ENCODE data around the gene PKIB. TPM values are rescaled to one million over a fixed set of nuclear protein-coding genes. Genes with fewer than 3 reads are reported as not detected.
"Not testable (repeated sequence)": the region's sequence is repeated elsewhere in the genome, so short reads cannot be mapped to it uniquely, and the experiment has no call there.

Gene PKIB
- total RNA-seq, 2 donors from 2014 or later = 46.0 to 56.1 TPM

- Mint-ChIP-seq H3K4me3 (no peak overlapping the region), H3K27me3 (ENCODE audit: insufficient read depth) (peaks cover 42% of the 10 kb centered on the region), H3K27ac (no peak overlapping the region), H3K36me3 (ENCODE audit: low read depth) (peaks cover 5% of the 10 kb centered on the region), H3K4me1 (peaks cover 7% of the 10 kb centered on the region), H3K9me3 (peaks cover 31% of the 10 kb centered on the region)
- Histone ChIP-seq H3K4me1 (ENCODE audit: control insufficient read depth, insufficient read depth, low read length) (no peaks in the 10 kb centered on the region), H3K27me3 (ENCODE audit: control insufficient read depth, insufficient read depth, low read length, poor library complexity, severe bottlenecking) (no peaks in the 10 kb centered on the region), H3K4me3 (ENCODE audit: low read length) (no peak overlapping the region), H3K27ac (ENCODE audit: low read depth, low read length) (no peak overlapping the region), H3K9ac (ENCODE audit: extremely low read depth, low read length, poor library complexity, severe bottlenecking) (no peak overlapping the region), H3K36me3 (ENCODE audit: control insufficient read depth, insufficient read depth, low read length) (no peaks in the 10 kb centered on the region), H3K9me3 (ENCODE audit: control insufficient read depth, low read length) (peaks cover 26% of the 10 kb centered on the region)
- TF ChIP-seq CTCF (conservative IDR thresholded peaks at IDR 0.05) = no peak
- no peak for DNase-seq
- WGBS, 2 experiments (ENCODE audit: insufficient coverage in 1 of 2, insufficient read length in 1 of 2) = 94 to 95% methylated on average over 6 to 9 of the region's 9 CpGs
Measured at GRCh38 chr6:122746688-122747087, 136.5 kb downstream of the PKIB start.

GRCh38 chr6:122747573-122747972 lies 137.4 kb downstream of the PKIB start:
- no peak for DNase-seq
- H3K9me3 ChIP-seq (ENCODE audit: control insufficient read depth, low read length) = peaks cover 24% of the 10 kb centered on the region
- peaks cover 28% of the 10 kb centered on the region for H3K9me3 Mint-ChIP-seq
- peak overlapping the region; percentile 23 for H3K4me3 ChIP-seq (ENCODE audit: low read length)
- H3K4me1 ChIP-seq (ENCODE audit: control insufficient read depth, insufficient read depth, low read length) = no peaks in the 10 kb centered on the region
- WGBS, 2 experiments (ENCODE audit: insufficient coverage in 1 of 2, insufficient read length in 1 of 2) = 97 to 100% methylated on average over 3 to 10 of the region's 10 CpGs
- no peak for TF ChIP-seq CTCF (conservative IDR thresholded peaks at IDR 0.05)
- H3K36me3 Mint-ChIP-seq (ENCODE audit: low read depth) = peaks cover 5% of the 10 kb centered on the region
- H3K27me3 Mint-ChIP-seq (ENCODE audit: insufficient read depth) = peaks cover 48% of the 10 kb centered on the region
- H3K4me1 Mint-ChIP-seq = peaks cover 7% of the 10 kb centered on the region
- H3K4me3 Mint-ChIP-seq = no peak overlapping the region
- no peak overlapping the region for H3K9ac ChIP-seq (ENCODE audit: extremely low read depth, low read length, poor library complexity, severe bottlenecking)
- no peak overlapping the region for H3K27ac ChIP-seq (ENCODE audit: low read depth, low read length)
- H3K27me3 ChIP-seq (ENCODE audit: control insufficient read depth, insufficient read depth, low read length, poor library complexity, severe bottlenecking) = no peaks in the 10 kb centered on the region
- H3K27ac Mint-ChIP-seq = no peak overlapping the region
- no peaks in the 10 kb centered on the region for H3K36me3 ChIP-seq (ENCODE audit: control insufficient read depth, insufficient read depth, low read length)

GRCh38 chr6:122748945-122749344 lies 138.7 kb downstream of the PKIB start:
- Mint-ChIP-seq H3K27me3 (ENCODE audit: insufficient read depth) (peaks cover 54% of the 10 kb centered on the region), H3K9me3 (peaks cover 31% of the 10 kb centered on the region), H3K4me1 (peaks cover 16% of the 10 kb centered on the region)
- not testable (repeated sequence) for H3K27me3 ChIP-seq (ENCODE audit: control insufficient read depth, insufficient read depth, low read length, poor library complexity, severe bottlenecking); H3K4me3 Mint-ChIP-seq; H3K4me1 ChIP-seq (ENCODE audit: control insufficient read depth, insufficient read depth, low read length); H3K36me3 Mint-ChIP-seq (ENCODE audit: low read depth); H3K27ac ChIP-seq (ENCODE audit: low read depth, low read length); H3K27ac Mint-ChIP-seq; H3K36me3 ChIP-seq (ENCODE audit: control insufficient read depth, insufficient read depth, low read length); H3K9ac ChIP-seq (ENCODE audit: extremely low read depth, low read length, poor library complexity, severe bottlenecking); DNase-seq
- peak overlapping the region; percentile 66 for H3K4me3 ChIP-seq (ENCODE audit: low read length)
- 95% methylated on average over 2 of the region's 5 CpGs; no CpG with 5 or more reads in 1 of the 2 experiments for WGBS, 2 experiments (ENCODE audit: insufficient coverage in 1 of 2, insufficient read length in 1 of 2)
- peaks cover 24% of the 10 kb centered on the region for H3K9me3 ChIP-seq (ENCODE audit: control insufficient read depth, low read length)
